A549 (cell line): ENCODE measurements around the gene NFE2L3. TPM values are rescaled to one million over a fixed set of nuclear protein-coding genes. Genes with fewer than 3 reads are reported as not detected.
"Not testable (repeated sequence)": the region's sequence is repeated elsewhere in the genome, so short reads cannot be mapped to it uniquely, and the experiment has no call there.

Experiments used
- ATAC-seq, 2 experiments: fragments of 200-7000 bp in 1 of 2; fragments of >200 bp in 1 of 2; cut with Nextera tagmentation in 1 of 2; cut with Tn5 transposase in 1 of 2; 3 replicates each; pipeline versions ENCODE4 v1.8.0 to v1.9.1; 2018 to 2020; ENCODE audit warnings: mild to moderate bottlenecking in 1 of 2, moderate library complexity in 1 of 2
- CTCF ChIA-PET: fragments of 300-600 bp; sonication (Branson Sonifier 250); formaldehyde crosslinking; extraction: SDS; loops from one replicate; lab custom pipeline; 2021; ENCODE audit warnings: antibody characterized with exemption, inconsistent platforms; lab: Yijun Ruan, JAX
- POLR2A ChIA-PET: fragments of 350-600 bp; formaldehyde crosslinking; extraction: SDS; loops from one replicate; lab custom pipeline; 2021; ENCODE audit warnings: antibody characterized with exemption, inconsistent platforms; lab: Yijun Ruan, JAX
- DNase-seq, 2 experiments: peaks; one replicate each; pipeline versions ENCODE4 v3.0.0 to v3.0.0-alpha.2; 2011 to 2016; ENCODE audit warnings: low read depth in 1 of 2, low spot score in 1 of 2
- FAIRE-seq: peaks from 2 replicates; lab custom pipeline; 2011; peaks lifted over from hg19 to GRCh38; lab: Jason Lieb, UNC
- H3K27ac ChIP-seq, 2 experiments: fragments of >200 bp; sonication (Bioruptor Twin); formaldehyde crosslinking; 3 replicates each; pipeline ENCODE4 v1.5.1; 2016 to 2017
- H3K4me1 ChIP-seq: fragments of >200 bp; sonication (Bioruptor Twin); formaldehyde crosslinking; 3 replicates; pipeline ENCODE4 v1.6.1; 2016
- H3K4me2 ChIP-seq: fragments of >200 bp; sonication (Bioruptor Twin); formaldehyde crosslinking; 3 replicates; pipeline ENCODE4 v1.6.1; 2016
- H3K4me3 ChIP-seq: fragments of >200 bp; sonication (Bioruptor Twin); formaldehyde crosslinking; 3 replicates; pipeline ENCODE4 v1.5.1; 2016
- H3K9me3 ChIP-seq: fragments of >200 bp; sonication (Bioruptor Twin); formaldehyde crosslinking; 3 replicates; pipeline ENCODE4 v1.6.1; 2016
- CBX2 ChIP-seq: fragments of 200-600 bp; sonication (generic); IDR thresholded peaks from 2 replicates; pipeline ENCODE4 v1.6.1; 2016; ENCODE audit warnings: low read depth, mild to moderate bottlenecking, borderline replicate concordance
- CEBPB ChIP-seq, 2 experiments: fragments of >200 bp in 1 of 2; sonication (Bioruptor Twin) in 1 of 2; formaldehyde crosslinking in 1 of 2; IDR thresholded peaks; 2 replicates each; pipeline ENCODE4 v1.6.1; 2012 to 2016
- EHF ChIP-seq: fragments of 250-450 bp; sonication (Bioruptor Pico); IDR thresholded peaks from 2 replicates; pipeline ENCODE4 v1.5.0; 2020; ENCODE audit warnings: mild to moderate bottlenecking
- FOSL2 ChIP-seq, 2 experiments: fragments of 450-650 bp in 1 of 2; fragments of >200 bp in 1 of 2; sonication (Bioruptor Twin) in 1 of 2; formaldehyde crosslinking; IDR thresholded peaks; 2 replicates each; pipeline versions ENCODE4 v1.5.0 to v1.6.1; 2016 to 2020; ENCODE audit warnings: mild to moderate bottlenecking in 1 of 2, moderate library complexity in 1 of 2
- HES2 ChIP-seq: fragments of >200 bp; sonication (Bioruptor Twin); formaldehyde crosslinking; IDR thresholded peaks from 2 replicates; pipeline ENCODE4 v1.6.1; 2016
- HEYL ChIP-seq: fragments of 250-450 bp; sonication (Bioruptor Pico); IDR thresholded peaks from 2 replicates; pipeline ENCODE4 v1.8.0; 2021; ENCODE audit warnings: mild to moderate bottlenecking, moderate library complexity
- HOXB13 ChIP-seq: fragments of 250-450 bp; sonication (Bioruptor Pico); IDR thresholded peaks from 2 replicates; pipeline ENCODE4 v1.5.0; 2020; ENCODE audit warnings: low read depth, mild to moderate bottlenecking, moderate library complexity
- HOXB5 ChIP-seq: fragments of 250-450 bp; sonication (Bioruptor Pico); IDR thresholded peaks from 2 replicates; pipeline ENCODE4 v1.5.0; 2020; ENCODE audit warnings: mild to moderate bottlenecking, moderate library complexity
- JUNB ChIP-seq: fragments of >200 bp; sonication (Bioruptor Twin); formaldehyde crosslinking; IDR thresholded peaks from 2 replicates; pipeline ENCODE4 v1.6.1; 2016
- KDM1A ChIP-seq: fragments of 200-600 bp; sonication (generic); IDR thresholded peaks from 2 replicates; pipeline ENCODE4 v1.6.1; 2016; ENCODE audit warnings: low read depth, mild to moderate bottlenecking
- MYC ChIP-seq: IDR thresholded peaks from 2 replicates; pipeline ENCODE4 v1.6.1; 2012; ENCODE audit warnings: mild to moderate bottlenecking, inconsistent platforms, low read length, improper control_type of control experiment, borderline replicate concordance
- NPAS2 ChIP-seq: fragments of 250-450 bp; sonication (Bioruptor Pico); IDR thresholded peaks from 2 replicates; pipeline ENCODE4 v1.8.0; 2022; ENCODE audit warnings: mild to moderate bottlenecking, moderate library complexity, borderline replicate concordance
- NR3C1 ChIP-seq: fragments of >200 bp; sonication (Bioruptor Twin); formaldehyde crosslinking; IDR thresholded peaks from 3 replicates; pipeline ENCODE4 v1.6.1; 2017
- TP53 ChIP-seq: fragments of 250-450 bp; sonication (Bioruptor Pico); IDR thresholded peaks from 2 replicates; pipeline ENCODE4 v1.5.0; 2021; ENCODE audit warnings: mild to moderate bottlenecking, moderate library complexity
- ZSCAN20 ChIP-seq: fragments of 250-450 bp; sonication (Bioruptor Pico); IDR thresholded peaks from 2 replicates; pipeline ENCODE4 v1.8.0; 2022; ENCODE audit warnings: mild to moderate bottlenecking, moderate library complexity
- WGBS: methylation state at CpG from one replicate; pipeline ENCODE4 v1.1.6; 2017; ENCODE audit errors: missing lambda C conversion rate; 5-methylcytosine and 5-hydroxymethylcytosine counted together
- polyA plus RNA-seq, 4 experiments: library from polyadenylated mRNA; depleted of rRNA in 3 of 4; stranded (reverse); fragments of >200 nt; fragmentation: RNase III in 1 of 4; extraction: RNeasy Plus Mini Kit Qiagen cat#74134 plus additional on column Dnase treatment in 1 of 4; gene quantifications; 2 replicates in 3 of 4; 3 replicates in 1 of 4; pipeline ENCODE4 v1.2.3, GENCODE V29; 2011 to 2017
- TF ChIP-seq, protein P1 (sequence below): fragments of >200 bp; sonication (Bioruptor Twin); formaldehyde crosslinking; IDR thresholded peaks from 3 replicates; pipeline ENCODE4 v1.6.1; 2016
- TF ChIP-seq, protein P2 (sequence below): IDR thresholded peaks from 2 replicates; pipeline ENCODE4 v1.6.1; 2012

NFE2L3 gene
- polyA plus RNA-seq, 2 of the 4 experiments (the other 2 are of a cell fraction) = 4.9 to 11.4 TPM

DNA sequence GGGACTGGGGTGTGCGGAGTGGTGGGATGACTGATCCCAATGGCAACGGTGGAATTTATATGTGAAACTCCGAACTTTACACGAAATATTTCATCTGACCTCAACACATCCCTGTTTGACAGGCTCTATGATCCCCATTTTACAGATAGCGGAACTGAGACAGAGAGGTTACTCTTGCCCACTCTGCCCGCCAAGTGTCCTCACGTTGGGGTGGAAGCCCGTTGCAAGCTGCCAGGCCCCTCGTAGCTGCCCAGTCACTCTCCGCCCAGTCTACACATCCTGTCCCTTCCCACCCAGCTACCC is 397 bp upstream of the NFE2L3 start:
- Histone ChIP-seq H3K4me3 (peak overlapping the region; percentile 91), H3K4me1 (peaks cover 24% of the 10 kb centered on the region; the same call in 2 of the 3 replicates), H3K9me3 (no peaks in the 10 kb centered on the region), H3K27ac (peak overlapping the region; percentile 78 to 94), H3K4me2 (peak overlapping the region; percentile 83)
- no peak for ATAC-seq
- FAIRE-seq = no peak
- DNase-seq = no peak
- 75% methylated on average over 10 of the region's 10 CpGs for WGBS
- ChIA-PET POLR2A (interaction anchor here (0.6 to 1.7 kb wide), 9 partner anchors 9 to 258 kb away, joined by 3 to 22 read pairs (median 5); partner anchors contain the start of genes CBX3 and HNRNPA2B1), CTCF (interaction anchor here (0.8 to 1.9 kb wide), 8 partner anchors 29 to 109 kb away, joined by 3 to 8 read pairs (median 4); no protein-coding TSS in a partner anchor)
- no peak for TF ChIP-seq KDM1A
- TF ChIP-seq NPAS2 (CRISPR knock-in tag) = no peak
- TF ChIP-seq MYC = no peak
- TF ChIP-seq CEBPB (IDR thresholded peaks at IDR 0.05) = no peak
- 0 out of 2 replicates have a peak, but pooled peaks have one; percentile 17 for TF ChIP-seq HOXB13 (CRISPR knock-in tag)
- no peak for TF ChIP-seq ZSCAN20 (CRISPR knock-in tag)

DNA sequence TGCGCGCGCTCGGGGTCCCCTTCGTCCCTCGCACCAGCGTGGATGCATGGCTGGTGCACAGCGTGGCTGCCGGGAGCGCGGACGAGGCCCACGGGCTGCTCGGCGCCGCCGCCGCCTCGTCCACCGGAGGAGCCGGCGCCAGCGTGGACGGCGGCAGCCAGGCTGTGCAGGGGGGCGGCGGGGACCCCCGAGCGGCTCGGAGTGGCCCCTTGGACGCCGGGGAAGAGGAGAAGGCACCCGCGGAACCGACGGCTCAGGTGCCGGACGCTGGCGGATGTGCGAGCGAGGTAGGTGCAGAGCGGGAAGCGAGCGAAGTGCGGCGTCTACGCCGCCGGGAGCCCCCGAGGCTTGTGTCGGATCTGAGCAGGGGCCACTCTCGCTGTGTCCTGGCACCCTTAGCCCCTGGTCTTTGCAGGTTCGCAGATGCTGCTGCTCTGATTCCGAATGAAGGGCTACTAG is 813 bp downstream of the NFE2L3 start:
- Histone ChIP-seq H3K27ac (peak overlapping the region; percentile 78 to 94; a peak in 5 of 6 replicates), H3K4me1 (peaks cover 28% of the 10 kb centered on the region; the same call in 2 of the 3 replicates), H3K4me3 (peak overlapping the region; percentile 91), H3K4me2 (peak overlapping the region; percentile 83)
- ChIA-PET POLR2A (interaction anchor here (1.0 to 1.7 kb wide), 5 partner anchors 8 to 48 kb away, joined by 4 to 22 read pairs (median 6); partner anchors contain the start of genes CBX3 and HNRNPA2B1), CTCF (interaction anchor here (0.7 to 1.9 kb wide), 4 partner anchors 9 to 108 kb away, joined by 3 to 8 read pairs (median 4); no protein-coding TSS in a partner anchor)
- not testable (repeated sequence) for H3K9me3 ChIP-seq, FAIRE-seq, DNase-seq
- WGBS = 78% methylated on average over 23 of the region's 54 CpGs
- peak; percentile 8 to 24; a peak in 2 of 6 replicates for ATAC-seq

- CTCF ChIA-PET = interaction anchor here (0.6 kb wide), 1 partner anchor 198 kb away, joined by 4 read pairs; no protein-coding TSS in a partner anchor
- H3K4me2 ChIP-seq = peak overlapping the region; percentile 83
- ATAC-seq = no peak
- no peak overlapping the region; a peak in 1 of 6 replicates for H3K27ac ChIP-seq
- POLR2A ChIA-PET = no interaction called here
- TF ChIP-seq, protein P1, sequence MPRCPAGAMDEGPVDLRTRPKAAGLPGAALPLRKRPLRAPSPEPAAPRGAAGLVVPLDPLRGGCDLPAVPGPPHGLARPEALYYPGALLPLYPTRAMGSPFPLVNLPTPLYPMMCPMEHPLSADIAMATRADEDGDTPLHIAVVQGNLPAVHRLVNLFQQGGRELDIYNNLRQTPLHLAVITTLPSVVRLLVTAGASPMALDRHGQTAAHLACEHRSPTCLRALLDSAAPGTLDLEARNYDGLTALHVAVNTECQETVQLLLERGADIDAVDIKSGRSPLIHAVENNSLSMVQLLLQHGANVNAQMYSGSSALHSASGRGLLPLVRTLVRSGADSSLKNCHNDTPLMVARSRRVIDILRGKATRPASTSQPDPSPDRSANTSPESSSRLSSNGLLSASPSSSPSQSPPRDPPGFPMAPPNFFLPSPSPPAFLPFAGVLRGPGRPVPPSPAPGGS = no peak
- no peak for TF ChIP-seq JUNB
- TF ChIP-seq FOSL2 (IDR thresholded peaks at IDR 0.05) = no peak
- no peak for TF ChIP-seq FOSL2 (CRISPR knock-in tag; IDR thresholded peaks at IDR 0.05)
- TF ChIP-seq, protein P2, sequence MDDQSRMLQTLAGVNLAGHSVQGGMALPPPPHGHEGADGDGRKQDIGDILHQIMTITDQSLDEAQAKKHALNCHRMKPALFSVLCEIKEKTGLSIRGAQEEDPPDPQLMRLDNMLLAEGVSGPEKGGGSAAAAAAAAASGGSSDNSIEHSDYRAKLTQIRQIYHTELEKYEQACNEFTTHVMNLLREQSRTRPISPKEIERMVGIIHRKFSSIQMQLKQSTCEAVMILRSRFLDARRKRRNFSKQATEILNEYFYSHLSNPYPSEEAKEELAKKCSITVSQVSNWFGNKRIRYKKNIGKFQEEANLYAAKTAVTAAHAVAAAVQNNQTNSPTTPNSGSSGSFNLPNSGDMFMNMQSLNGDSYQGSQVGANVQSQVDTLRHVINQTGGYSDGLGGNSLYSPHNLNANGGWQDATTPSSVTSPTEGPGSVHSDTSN = no peak
- TF ChIP-seq HES2 = no peak
- no peak for TF ChIP-seq TP53 (CRISPR knock-in tag)
- TF ChIP-seq HEYL (CRISPR knock-in tag) = no peak
- TF ChIP-seq NR3C1 = no peak
- TF ChIP-seq EHF = no peak
- TF ChIP-seq CBX2 = no peak
- no peak for TF ChIP-seq HOXB5
- TF ChIP-seq, all 56 proteins: peak for 0
- Histone ChIP-seq H3K4me3 (peak overlapping the region; percentile 91; the same call in 1 of the 3 replicates), H3K4me1 (peaks cover 28% of the 10 kb centered on the region; the same call in 2 of the 3 replicates), H3K9me3 (no peaks in the 10 kb centered on the region)
- FAIRE-seq = no peak
- 84% methylated on average over 18 of the region's 18 CpGs for WGBS
- DNase-seq = no peak
These were observed 1.3 kb downstream of the NFE2L3 start for GRCh38 chr7:26153241-26153822.
